NCI-H2107 treated with DMSO at 0.1 percent for 48 hours (cell line): ENCODE data around the gene FOSL1.

ENCODE experiments used
- DNase-seq: peaks from one replicate; lab custom pipeline; 2025; ENCODE audit not compliant: unreplicated experiment; lab: John Stamatoyannopoulos, UW

Gene FOSL1

GRCh38 chr11:65900125-65900898 is at the start of gene FOSL1:
Gene FOSL1 (minus strand): TSS chr11:65900388. CDS start chr11:65900339, 49 bp downstream.
- no peak for DNase-seq

- DNase-seq: no peak
Observed at GRCh38 chr11:65947603-65948125, 47.5 kb upstream of the FOSL1 start.

- no peak for DNase-seq
Observed at GRCh38 chr11:65947133-65947532, 46.9 kb upstream of the FOSL1 start.

GRCh38 chr11:65946655-65947054 is 46.5 kb upstream of the FOSL1 start:
- no peak for DNase-seq

GRCh38 chr11:65945941-65946558 is 45.9 kb upstream of the FOSL1 start:
- DNase-seq: no peak

- no peak for DNase-seq
Observed at GRCh38 chr11:65945430-65945911, 45.3 kb upstream of the FOSL1 start, which contains the start of gene TSGA10IP. Gene TSGA10IP (plus strand): TSS chr11:65945480. CDS start chr11:65945676, 196 bp downstream.

GRCh38 chr11:65944767-65945166 is 44.6 kb upstream of the FOSL1 start:
- no peak for DNase-seq

- no peak for DNase-seq
Observed at GRCh38 chr11:65944191-65944590, 44.0 kb upstream of the FOSL1 start.

- DNase-seq: no peak
Observed at GRCh38 chr11:65942531-65942930, 42.3 kb upstream of the FOSL1 start.

- DNase-seq: no peak
Observed at GRCh38 chr11:65941720-65942310, 41.6 kb upstream of the FOSL1 start.

GRCh38 chr11:65937766-65938165 is 37.6 kb upstream of the FOSL1 start:
- DNase-seq: no peak

- no peak for DNase-seq
Observed at GRCh38 chr11:65934014-65934413, 33.8 kb upstream of the FOSL1 start.

GRCh38 chr11:65932558-65932919 is 32.4 kb upstream of the FOSL1 start:
- DNase-seq: no peak

GRCh38 chr11:65931773-65932557 is 31.8 kb upstream of the FOSL1 start:
- DNase-seq: no peak

- DNase-seq: no peak
Observed at GRCh38 chr11:65928667-65929066, 28.5 kb upstream of the FOSL1 start.

GRCh38 chr11:65927904-65928397 is 27.8 kb upstream of the FOSL1 start:
- no peak for DNase-seq

- DNase-seq: no peak
Observed at GRCh38 chr11:65925397-65925796, 25.2 kb upstream of the FOSL1 start.

- DNase-seq: no peak
Observed at GRCh38 chr11:65922565-65922964, 22.4 kb upstream of the FOSL1 start.

- no peak for DNase-seq
Observed at GRCh38 chr11:65921876-65922275, 21.7 kb upstream of the FOSL1 start.

- DNase-seq: no peak
Observed at GRCh38 chr11:65921033-65921555, 20.9 kb upstream of the FOSL1 start.

GRCh38 chr11:65920372-65920802 is 20.2 kb upstream of the FOSL1 start:
- no peak for DNase-seq
